ENCODE measurements around the gene ARHGEF7.

The ARHGEF7 gene

GRCh38 chr13:111120422-111120821 lies 5.3 kb downstream of the ARHGEF7 start:
- no peak for TF ChIP-seq CTCF (IDR thresholded peaks at IDR 0.05)

- no peak for TF ChIP-seq CTCF (IDR thresholded peaks at IDR 0.05)
These were observed 5.8 kb downstream of the ARHGEF7 start for GRCh38 chr13:111120913-111121312.

GRCh38 chr13:111121506-111121905 lies 6.4 kb downstream of the ARHGEF7 start:
- TF ChIP-seq CTCF (IDR thresholded peaks at IDR 0.05) = no peak

- TF ChIP-seq CTCF (IDR thresholded peaks at IDR 0.05) = no peak
These were observed 6.9 kb downstream of the ARHGEF7 start for GRCh38 chr13:111122056-111122455.

GRCh38 chr13:111122631-111123030 lies 7.5 kb downstream of the ARHGEF7 start:
- TF ChIP-seq CTCF (IDR thresholded peaks at IDR 0.05) = no peak

GRCh38 chr13:111123221-111123620 lies 8.1 kb downstream of the ARHGEF7 start:
- no peak for TF ChIP-seq CTCF (IDR thresholded peaks at IDR 0.05)

- no peak for TF ChIP-seq CTCF (IDR thresholded peaks at IDR 0.05)
These were observed 8.5 kb downstream of the ARHGEF7 start for GRCh38 chr13:111123649-111124048.

- no peak for TF ChIP-seq CTCF (IDR thresholded peaks at IDR 0.05)
These were observed 11.4 kb downstream of the ARHGEF7 start for GRCh38 chr13:111126509-111126908.
